ENCODE measurements around the gene PLPP3. TPM values are rescaled to one million over a fixed set of nuclear protein-coding genes. Genes with fewer than 3 reads are reported as not detected.

PLPP3 gene
- total RNA-seq, 1 experiment from 2014 or later, result 3.4 TPM

GRCh38 chr1:56520016-56520601 lies 59.3 kb downstream of the PLPP3 start:
- POLR2A ChIA-PET, result no interaction called here

More at GRCh38 chr1:56520016-56520601, 59.3 kb downstream of the PLPP3 start:
- Histone ChIP-seq H3K4me1 (ENCODE audit: control insufficient read depth in 1 of 2, insufficient read depth in 2 of 2, low read length in 2 of 2) (peaks cover 15 to 28% of the 10 kb centered on the region in 2 experiments; a peak in 3 of 4 replicates), H2AFZ (ENCODE audit: low read depth, low read length, poor library complexity, severe bottlenecking) (no peak overlapping the region), H3K27ac (ENCODE audit: low read depth, low read length) (no peak overlapping the region), H3K27me3 (ENCODE audit: insufficient read depth, low read length) (no peaks in the 10 kb centered on the region), H4K20me1 (ENCODE audit: insufficient read depth) (no peaks in the 10 kb centered on the region), H3K9me2 (ENCODE audit: insufficient read depth) (no peaks in the 10 kb centered on the region), H3K4me3 (replicated peaks in 1 of 2; ENCODE audit: low read depth in 1 of 2, low read length in 2 of 2) (no peak overlapping the region), H3K9me3 (ENCODE audit: control insufficient read depth in 1 of 2, insufficient read depth in 1 of 2, low read depth in 1 of 2, low read length in 2 of 2) (no peaks in the 10 kb centered on the region), H3K36me3 (ENCODE audit: control insufficient read depth in 1 of 2, insufficient read depth in 2 of 2, low read length in 2 of 2) (no peaks in the 10 kb centered on the region), H3K4me2 (ENCODE audit: low read length) (no peak overlapping the region), H3K9ac (ENCODE audit: low read length) (no peak overlapping the region), H3K79me2 (ENCODE audit: insufficient read depth, low read length) (no peaks in the 10 kb centered on the region)
- CTCF ChIA-PET, result interaction anchor here (0.6 kb wide), 1 partner anchor 65 kb away, joined by 3 read pairs; no protein-coding TSS in a partner anchor
- BruUV-seq (replicated peaks), result no TSS peak
- RAD21 ChIA-PET (ENCODE audit: low non-redundant PET in 1 of 2, low total read pairs in 2 of 2, uncharacterized antibody in 2 of 2, unreplicated experiment in 2 of 2), result no interaction called here
- TF ChIP-seq FOSL1 (IDR thresholded peaks at IDR 0.05; ENCODE audit: low read depth) (no peak), ZFX (IDR thresholded peaks at IDR 0.05) (no peak), MAX (IDR thresholded peaks at IDR 0.05) (no peak), ZBTB33 (IDR thresholded peaks at IDR 0.05; ENCODE audit: extremely low read depth, insufficient replicate concordance, low read length) (no peak), SIN3A (IDR thresholded peaks at IDR 0.05; ENCODE audit: low read depth) (no peak), POLR2AphosphoS5 (IDR thresholded peaks at IDR 0.05; ENCODE audit: low read depth, low read length) (no peak), SP1 (IDR thresholded peaks at IDR 0.05; ENCODE audit: low read depth) (no peak), ZNF274 (IDR thresholded peaks at IDR 0.05; ENCODE audit: low read depth, low read length) (no peak), TCF7L2 (IDR thresholded peaks at IDR 0.05; ENCODE audit: borderline replicate concordance, extremely low read depth, insufficient read depth, insufficient read length) (no peak), EZH2phosphoT487 (IDR thresholded peaks at IDR 0.05; ENCODE audit: borderline replicate concordance) (no peak), YY1 (IDR thresholded peaks at IDR 0.05; ENCODE audit: extremely low read depth, insufficient replicate concordance, low read depth, low read length) (no peak)
- TF ChIP-seq, protein P1, sequence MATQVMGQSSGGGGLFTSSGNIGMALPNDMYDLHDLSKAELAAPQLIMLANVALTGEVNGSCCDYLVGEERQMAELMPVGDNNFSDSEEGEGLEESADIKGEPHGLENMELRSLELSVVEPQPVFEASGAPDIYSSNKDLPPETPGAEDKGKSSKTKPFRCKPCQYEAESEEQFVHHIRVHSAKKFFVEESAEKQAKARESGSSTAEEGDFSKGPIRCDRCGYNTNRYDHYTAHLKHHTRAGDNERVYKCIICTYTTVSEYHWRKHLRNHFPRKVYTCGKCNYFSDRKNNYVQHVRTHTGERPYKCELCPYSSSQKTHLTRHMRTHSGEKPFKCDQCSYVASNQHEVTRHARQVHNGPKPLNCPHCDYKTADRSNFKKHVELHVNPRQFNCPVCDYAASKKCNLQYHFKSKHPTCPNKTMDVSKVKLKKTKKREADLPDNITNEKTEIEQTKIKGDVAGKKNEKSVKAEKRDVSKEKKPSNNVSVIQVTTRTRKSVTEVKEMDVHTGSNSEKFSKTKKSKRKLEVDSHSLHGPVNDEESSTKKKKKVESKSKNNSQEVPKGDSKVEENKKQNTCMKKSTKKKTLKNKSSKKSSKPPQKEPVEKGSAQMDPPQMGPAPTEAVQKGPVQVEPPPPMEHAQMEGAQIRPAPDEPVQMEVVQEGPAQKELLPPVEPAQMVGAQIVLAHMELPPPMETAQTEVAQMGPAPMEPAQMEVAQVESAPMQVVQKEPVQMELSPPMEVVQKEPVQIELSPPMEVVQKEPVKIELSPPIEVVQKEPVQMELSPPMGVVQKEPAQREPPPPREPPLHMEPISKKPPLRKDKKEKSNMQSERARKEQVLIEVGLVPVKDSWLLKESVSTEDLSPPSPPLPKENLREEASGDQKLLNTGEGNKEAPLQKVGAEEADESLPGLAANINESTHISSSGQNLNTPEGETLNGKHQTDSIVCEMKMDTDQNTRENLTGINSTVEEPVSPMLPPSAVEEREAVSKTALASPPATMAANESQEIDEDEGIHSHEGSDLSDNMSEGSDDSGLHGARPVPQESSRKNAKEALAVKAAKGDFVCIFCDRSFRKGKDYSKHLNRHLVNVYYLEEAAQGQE (IDR thresholded peaks at IDR 0.05; ENCODE audit: low read depth), result no peak
- TF ChIP-seq, protein P2, sequence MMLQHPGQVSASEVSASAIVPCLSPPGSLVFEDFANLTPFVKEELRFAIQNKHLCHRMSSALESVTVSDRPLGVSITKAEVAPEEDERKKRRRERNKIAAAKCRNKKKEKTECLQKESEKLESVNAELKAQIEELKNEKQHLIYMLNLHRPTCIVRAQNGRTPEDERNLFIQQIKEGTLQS (IDR thresholded peaks at IDR 0.05), result no peak
- ATAC-seq (no peak), DNase-seq (ENCODE audit: low read depth, low spot score) (no peak)
- intact Hi-C loops (cut with micrococcal nuclease), result no loop called here
